NCI-H524 treated with DMSO at 0.1 percent for 48 hours (cell line): ENCODE data around the gene ATXN7L1.
"Not testable (repeated sequence)": the region's sequence is repeated elsewhere in the genome, so short reads cannot be mapped to it uniquely, and the experiment has no call there.

Experiments
- DNase-seq: peaks from one replicate; lab custom pipeline; 2025; lab: John Stamatoyannopoulos, UW

The ATXN7L1 gene

GRCh38 chr7:105613611-105614330 is 262.6 kb downstream of the ATXN7L1 start:
- DNase-seq: no peak

GRCh38 chr7:105612806-105613205 is 263.6 kb downstream of the ATXN7L1 start:
- no peak for DNase-seq

- DNase-seq: no peak
These were observed 264.3 kb downstream of the ATXN7L1 start for GRCh38 chr7:105611856-105612775.

GRCh38 chr7:105610165-105610930 is 266.1 kb downstream of the ATXN7L1 start:
- no peak for DNase-seq

- DNase-seq: no peak
These were observed 273.8 kb downstream of the ATXN7L1 start for GRCh38 chr7:105602325-105603305.

GRCh38 chr7:105600720-105601550 is 275.5 kb downstream of the ATXN7L1 start:
- DNase-seq: no peak

GRCh38 chr7:105599551-105599950 is 276.8 kb downstream of the ATXN7L1 start:
- no peak for DNase-seq

GRCh38 chr7:105599080-105599479 is 277.3 kb downstream of the ATXN7L1 start:
- DNase-seq: not testable (repeated sequence)

- DNase-seq: no peak
These were observed 279.5 kb downstream of the ATXN7L1 start for GRCh38 chr7:105596866-105597265.

GRCh38 chr7:105594034-105594433 is 282.4 kb downstream of the ATXN7L1 start:
- DNase-seq: peak; percentile 69

GRCh38 chr7:105591522-105591921 is 284.9 kb downstream of the ATXN7L1 start:
- DNase-seq: no peak

- DNase-seq: no peak
These were observed 285.6 kb downstream of the ATXN7L1 start for GRCh38 chr7:105590793-105591192.

- DNase-seq: peak; percentile 13
These were observed 286.9 kb downstream of the ATXN7L1 start for GRCh38 chr7:105589356-105590077.

GRCh38 chr7:105587909-105588635 is 288.3 kb downstream of the ATXN7L1 start:
- DNase-seq: no peak

GRCh38 chr7:105585850-105586500 is 290.4 kb downstream of the ATXN7L1 start:
- DNase-seq: no peak

GRCh38 chr7:105584165-105584564 is 292.2 kb downstream of the ATXN7L1 start:
- DNase-seq: no peak

- no peak for DNase-seq
These were observed 293.3 kb downstream of the ATXN7L1 start for GRCh38 chr7:105583061-105583460.
